PC-3 (cell line): ENCODE results near the gene DEFB119. TPM values are rescaled to one million over a fixed set of nuclear protein-coding genes. Genes with fewer than 3 reads are reported as not detected.

Experiments
- ATAC-seq: fragments of 200-7000 bp; cut with Tn5 transposase; 2 replicates; pipeline ENCODE4 v1.9.1; 2020; ENCODE audit warnings: mild to moderate bottlenecking, moderate library complexity
- BruUV-seq: library from RNA; stranded (reverse); fragments of 400-500 nt; replicated peaks from 2 replicates; lab custom pipeline; 2021; lab: Mats Ljungman, UMichigan
- CTCF ChIA-PET: fragments of 300-600 bp; sonication (Branson Sonifier 250); formaldehyde crosslinking; loops from one replicate; lab custom pipeline; 2022; ENCODE audit warnings: antibody characterized with exemption; lab: Charles Lee
- POLR2A ChIA-PET: fragments of 300-600 bp; sonication (Branson Sonifier 250); formaldehyde crosslinking; loops from one replicate; lab custom pipeline; 2022; ENCODE audit warnings: antibody characterized with exemption; ENCODE audit not compliant: unreplicated experiment; lab: Charles Lee
- DNase-seq: peaks from one replicate; pipeline ENCODE4 v3.0.0-alpha.2; 2015
- H2AFZ ChIP-seq: fragments of 300-600 bp; sonication (generic); 2 replicates; pipeline ENCODE4 v1.6.0; 2016; ENCODE audit warnings: antibody characterized with exemption, low read length
- H3F3A ChIP-seq: fragments of 300-600 bp; sonication (generic); one replicate; pipeline ENCODE4 v1.6.0; 2017; ENCODE audit warnings: antibody characterized with exemption, low read length, control low read depth, mild to moderate bottlenecking; ENCODE audit not compliant: unreplicated experiment
- H3K27ac ChIP-seq: fragments of 300-600 bp; sonication (generic); 2 replicates; pipeline ENCODE4 v1.5.1; 2016; ENCODE audit warnings: mild to moderate bottlenecking, low read length
- H3K27me3 ChIP-seq: fragments of 300-600 bp; sonication (generic); 2 replicates; pipeline ENCODE4 v1.6.1; 2016; ENCODE audit warnings: low read length, mixed read lengths
- H3K36me3 ChIP-seq: fragments of 300-600 bp; sonication (generic); 2 replicates; pipeline ENCODE4 v1.6.1; 2016; ENCODE audit warnings: low read depth, mixed run types, low read length, mixed read lengths
- H3K4me1 ChIP-seq: fragments of 300-600 bp; sonication (generic); 2 replicates; pipeline ENCODE4 v1.5.1; 2016; ENCODE audit warnings: low read length; ENCODE audit not compliant: insufficient read depth
- H3K4me2 ChIP-seq: fragments of 300-600 bp; sonication (generic); 2 replicates; pipeline ENCODE4 v1.6.0; 2016; ENCODE audit warnings: low read length
- H3K4me3 ChIP-seq: fragments of 300-600 bp; sonication (generic); 2 replicates; pipeline ENCODE4 v1.5.1; 2016; ENCODE audit warnings: mild to moderate bottlenecking, low read length, mixed read lengths
- H3K79me2 ChIP-seq: fragments of 300-600 bp; sonication (generic); 2 replicates; pipeline ENCODE4 v1.6.1; 2017; ENCODE audit warnings: low read length, mixed read lengths
- H3K9ac ChIP-seq: fragments of 300-600 bp; sonication (generic); 2 replicates; pipeline ENCODE4 v1.6.0; 2016; ENCODE audit warnings: mild to moderate bottlenecking, low read length
- H3K9me2 ChIP-seq: fragments of 300-600 bp; sonication (generic); replicated peaks from 2 replicates; pipeline ENCODE4 v1.6.1; 2016; ENCODE audit warnings: mixed run types, low read length, mixed read lengths
- H3K9me3 ChIP-seq: fragments of 300-600 bp; sonication (generic); 2 replicates; pipeline ENCODE4 v1.6.1; 2016; ENCODE audit warnings: low read length, mixed read lengths
- H4K20me1 ChIP-seq: fragments of 300-600 bp; sonication (generic); 2 replicates; pipeline ENCODE4 v1.6.1; 2016; ENCODE audit warnings: low read length, mixed read lengths
- CTCF ChIP-seq: fragments of 300-600 bp; sonication (generic); conservative IDR thresholded peaks from 2 replicates; pipeline ENCODE4 v1.5.1; 2017; ENCODE audit warnings: antibody characterized with exemption, low read depth, mild to moderate bottlenecking, low read length
- EZH2 ChIP-seq: fragments of 300-600 bp; sonication (generic); IDR thresholded peaks from one replicate; pipeline ENCODE4 v1.6.1; 2017; ENCODE audit warnings: antibody characterized with exemption, mild to moderate bottlenecking, low read length; ENCODE audit not compliant: unreplicated experiment
- EZH2phosphoT487 ChIP-seq: fragments of 300-600 bp; sonication (generic); IDR thresholded peaks from 2 replicates; pipeline ENCODE4 v1.6.1; 2018; ENCODE audit warnings: mild to moderate bottlenecking, antibody characterized with exemption, low read length, borderline replicate concordance
- intact Hi-C: fragments of 100-400 bp; cut with micrococcal nuclease; formaldehyde crosslinking; loops from 2 replicates; pipeline ENCODE4 v1.9.0; 2023
- total RNA-seq: library from RNA; depleted of rRNA; stranded (reverse); fragments of >200 nt; gene quantifications from 2 replicates; pipeline ENCODE4 v1.2.3, GENCODE V29; 2014

DEFB119 gene
- total RNA-seq, 1 experiment from 2014 or later, result not detected

GRCh38 chr20:31414381-31414780 is 24.0 kb upstream of the DEFB119 start:
- no peak for TF ChIP-seq EZH2
- TF ChIP-seq EZH2phosphoT487, result no peak
- TF ChIP-seq CTCF, result no peak
- no peak for DNase-seq
- Histone ChIP-seq H3K9ac (no peak overlapping the region), H3K4me3 (no peak overlapping the region), H3K27ac (no peak overlapping the region), H3K9me2 (no peaks in the 10 kb centered on the region), H3F3A (no peaks in the 10 kb centered on the region), H3K4me2 (no peak overlapping the region), H3K4me1 (no peaks in the 10 kb centered on the region), H3K36me3 (no peaks in the 10 kb centered on the region), H4K20me1 (no peaks in the 10 kb centered on the region), H3K79me2 (no peaks in the 10 kb centered on the region), H3K9me3 (no peaks in the 10 kb centered on the region), H3K27me3 (peaks cover 49% of the 10 kb centered on the region), H2AFZ (no peak overlapping the region)
- intact Hi-C loops, result no loop called here
- BruUV-seq, result no TSS peak
- POLR2A ChIA-PET, result no interaction called here
- ATAC-seq, result no peak
- CTCF ChIA-PET, result no interaction called here

- H3K4me1 ChIP-seq, result no peaks in the 10 kb centered on the region
- DNase-seq (no peak), ATAC-seq (no peak)
- H2AFZ ChIP-seq, result no peak overlapping the region
- no peaks in the 10 kb centered on the region for H3F3A ChIP-seq
- TF ChIP-seq EZH2phosphoT487, result no peak
- no peak for TF ChIP-seq CTCF
- TF ChIP-seq EZH2, result no peak
- H3K79me2 ChIP-seq, result no peaks in the 10 kb centered on the region
- POLR2A ChIA-PET, result no interaction called here
- CTCF ChIA-PET, result no interaction called here
- no peaks in the 10 kb centered on the region for H3K9me3 ChIP-seq
- intact Hi-C loops, result no loop called here
- H3K27me3 ChIP-seq, result peaks cover 33% of the 10 kb centered on the region
- H3K9ac ChIP-seq, result no peak overlapping the region
- BruUV-seq, result no TSS peak
- no peak overlapping the region for H3K4me2 ChIP-seq
- no peaks in the 10 kb centered on the region for H3K36me3 ChIP-seq
- no peaks in the 10 kb centered on the region for H3K9me2 ChIP-seq
- no peaks in the 10 kb centered on the region for H4K20me1 ChIP-seq
- no peak overlapping the region for H3K27ac ChIP-seq
- H3K4me3 ChIP-seq, result no peak overlapping the region
Measured at GRCh38 chr20:31410011-31410410, 19.6 kb upstream of the DEFB119 start.

- no peak within 1 kb of the TSS for H3K4me2 ChIP-seq
- no peaks in the 10 kb centered on the region for H3K36me3 ChIP-seq
- H3K79me2 ChIP-seq, result no peaks in the 10 kb centered on the region
- H3K9me3 ChIP-seq, result no peaks in the 10 kb centered on the region
- no peak for ATAC-seq
- H3K9me2 ChIP-seq, result no peaks in the 10 kb centered on the region
- no peak within 1 kb of the TSS for H3K27ac ChIP-seq
- BruUV-seq, result no TSS peak
- no peak within 1 kb of the TSS for H3K9ac ChIP-seq
- no peak for DNase-seq
- no peaks in the 10 kb centered on the region for H3K4me1 ChIP-seq
- no peak for TF ChIP-seq CTCF
- no peak for TF ChIP-seq EZH2phosphoT487
- TF ChIP-seq EZH2, result no peak
- intact Hi-C loops, result no loop called here
- H3K4me3 ChIP-seq, result no peak within 1 kb of the TSS
- peaks cover 15% of the 10 kb centered on the region; the same call in 1 of the 2 replicates for H3K27me3 ChIP-seq
- H2AFZ ChIP-seq, result no peak within 1 kb of the TSS
- CTCF ChIA-PET, result no interaction called here
- no peaks in the 10 kb centered on the region for H4K20me1 ChIP-seq
- POLR2A ChIA-PET, result no interaction called here
- no peaks in the 10 kb centered on the region for H3F3A ChIP-seq
Measured at GRCh38 chr20:31406115-31406514, 15.7 kb upstream of the DEFB119 start, which contains the start of gene DEFB121. TSS of gene DEFB121 (minus strand) at chr20:31406215. CDS start at chr20:31406152, 63 bp downstream.
